ENCODE measurements around the gene GTPBP4.
A peak's percentile ranks its signal among the peaks of the same experiment; 100 is the strongest.

GTPBP4 gene

GRCh38 chr10:1048732-1049424, 60.6 kb downstream of the GTPBP4 start, which contains the start of gene IDI1:
Gene IDI1, minus strand, starts transcription at chr10:1049119. Its CDS starts 116 bp downstream, at chr10:1049003.
- TF ChIP-seq CTCF (IDR thresholded peaks at IDR 0.05), result peak; percentile 14
- H3K4me3 ChIP-seq (ENCODE audit: low read depth, low read length), result peak within 1 kb of the TSS; percentile 81
- no peaks in the 10 kb centered on the region for H3K27me3 ChIP-seq (ENCODE audit: control insufficient read depth, insufficient read depth, low read length)
- peaks cover 7% of the 10 kb centered on the region for H3K4me1 ChIP-seq
- peaks cover 10% of the 10 kb centered on the region for H3K79me2 ChIP-seq
- H3K4me2 ChIP-seq (ENCODE audit: low read length), result peak within 1 kb of the TSS; percentile 82
- peak within 1 kb of the TSS; percentile 25 for H3K9ac ChIP-seq
- peak within 1 kb of the TSS; percentile 99 for H3K27ac ChIP-seq
- H3K36me3 ChIP-seq (ENCODE audit: control insufficient read depth, insufficient read depth, low read length), result no peaks in the 10 kb centered on the region
- H3K9me3 ChIP-seq (ENCODE audit: control insufficient read depth, low read length), result no peaks in the 10 kb centered on the region
- H2AFZ ChIP-seq, result peak within 1 kb of the TSS; percentile 88

GRCh38 chr10:1049425-1049958, 61.3 kb downstream of the GTPBP4 start:
- peak overlapping the region; percentile 82 for H3K4me2 ChIP-seq (ENCODE audit: low read length)
- no peaks in the 10 kb centered on the region for H3K36me3 ChIP-seq (ENCODE audit: control insufficient read depth, insufficient read depth, low read length)
- H3K9me3 ChIP-seq (ENCODE audit: control insufficient read depth, low read length), result no peaks in the 10 kb centered on the region
- peak overlapping the region; percentile 81 for H3K4me3 ChIP-seq (ENCODE audit: low read depth, low read length)
- H3K9ac ChIP-seq, result no peak overlapping the region
- peaks cover 12% of the 10 kb centered on the region for H3K4me1 ChIP-seq
- TF ChIP-seq CTCF (IDR thresholded peaks at IDR 0.05), result no peak
- H3K27me3 ChIP-seq (ENCODE audit: control insufficient read depth, insufficient read depth, low read length), result no peaks in the 10 kb centered on the region
- H3K79me2 ChIP-seq, result peaks cover 12% of the 10 kb centered on the region
- peak overlapping the region; percentile 99 for H3K27ac ChIP-seq
- peak overlapping the region; percentile 88 for H2AFZ ChIP-seq

- Histone ChIP-seq H3K27ac (peak overlapping the region; percentile 99), H3K27me3 (ENCODE audit: control insufficient read depth, insufficient read depth, low read length) (no peaks in the 10 kb centered on the region), H3K4me3 (ENCODE audit: low read depth, low read length) (peak overlapping the region; percentile 81), H3K79me2 (peaks cover 12% of the 10 kb centered on the region), H3K4me1 (peaks cover 16% of the 10 kb centered on the region), H3K9me3 (ENCODE audit: control insufficient read depth, low read length) (no peaks in the 10 kb centered on the region), H3K36me3 (ENCODE audit: control insufficient read depth, insufficient read depth, low read length) (no peaks in the 10 kb centered on the region), H3K9ac (no peak overlapping the region), H3K4me2 (ENCODE audit: low read length) (peak overlapping the region; percentile 82), H2AFZ (no peak overlapping the region)
- no peak for TF ChIP-seq CTCF (IDR thresholded peaks at IDR 0.05)
These were observed 61.9 kb downstream of the GTPBP4 start for GRCh38 chr10:1050145-1050544.

- Histone ChIP-seq H3K9me3 (ENCODE audit: control insufficient read depth, low read length) (no peaks in the 10 kb centered on the region), H3K9ac (no peak overlapping the region), H3K4me3 (ENCODE audit: low read depth, low read length) (no peak overlapping the region), H3K4me1 (peaks cover 16% of the 10 kb centered on the region), H3K79me2 (peaks cover 12% of the 10 kb centered on the region), H3K27me3 (ENCODE audit: control insufficient read depth, insufficient read depth, low read length) (no peaks in the 10 kb centered on the region), H3K36me3 (ENCODE audit: control insufficient read depth, insufficient read depth, low read length) (no peaks in the 10 kb centered on the region), H2AFZ (no peak overlapping the region), H3K27ac (no peak overlapping the region), H3K4me2 (ENCODE audit: low read length) (no peak overlapping the region)
- TF ChIP-seq CTCF (IDR thresholded peaks at IDR 0.05), result no peak
These were observed 62.3 kb downstream of the GTPBP4 start for GRCh38 chr10:1050554-1050953.

Measured in parathyroid adenoma (tissue), 2 donors.